Gastrocnemius medialis (tissue), 4 donors: ENCODE measurements around the gene ITFG1. TPM values are rescaled to one million over a fixed set of nuclear protein-coding genes. Genes with fewer than 3 reads are reported as not detected.

Experiments
- ATAC-seq, 2 donors: fragments of 150-250 bp; one replicate each; pipeline ENCODE4 v1.9.1; 2016
- DNase-seq, 2 donors: peaks; one replicate each; pipeline ENCODE4 v3.0.0-alpha.2; 2019
- H3K27ac ChIP-seq, 4 donors: fragments of 200-600 bp; sonication (generic); 1 replicate in 1 of 4; 2 replicates in 3 of 4; pipeline ENCODE4 v1.5.1; 2016 to 2018; ENCODE audit warnings: mild to moderate bottlenecking in 2 of 4, moderate library complexity in 1 of 4
- H3K27me3 ChIP-seq, 3 donors: fragments of 200-600 bp; sonication (generic) in 2 of 3; 1 replicate in 1 of 3; 2 replicates in 2 of 3; pipeline versions ENCODE4 v1.5.1 to v1.6.0; 2016 to 2019; ENCODE audit warnings: mild to moderate bottlenecking in 1 of 3, moderate library complexity in 1 of 3
- H3K36me3 ChIP-seq, 2 donors: fragments of 200-600 bp; sonication (generic) in 1 of 2; one replicate each; pipeline ENCODE4 v1.5.1; 2017 to 2018
- H3K4me1 ChIP-seq, 2 donors: fragments of 200-600 bp; sonication (generic) in 1 of 2; one replicate each; pipeline ENCODE4 v1.5.1; 2016 to 2017; ENCODE audit warnings: mild to moderate bottlenecking in 2 of 2
- H3K4me3 ChIP-seq, 4 donors: fragments of 200-600 bp; sonication (generic) in 3 of 4; 1 replicate in 1 of 4; 2 replicates in 3 of 4; pipeline ENCODE4 v1.5.1; 2016 to 2019; ENCODE audit warnings: mild to moderate bottlenecking in 2 of 4
- H3K9me3 ChIP-seq, 3 donors: fragments of 200-600 bp; sonication (generic) in 2 of 3; 1 replicate in 1 of 3; 2 replicates in 2 of 3; pipeline ENCODE4 v1.5.1; 2016 to 2019
- POLR2A ChIP-seq, 2 donors: fragments of 450-650 bp; IDR thresholded peaks; one replicate each; pipeline ENCODE4 v1.6.1; 2017; ENCODE audit warnings: antibody characterized with exemption in 2 of 2, mild to moderate bottlenecking in 2 of 2, moderate library complexity in 2 of 2
- in situ Hi-C, 4 donors: fragments of 200-750 bp; cut with MboI; loops; one replicate each; pipeline versions ENCODE4 v1.15.0 to v1.8.0; 2017; ENCODE audit warnings: low sequenced_read_pairs in 4 of 4
- intact Hi-C: fragments of 100-400 bp; cut with DNase I; formaldehyde crosslinking; loops from one replicate; pipeline ENCODE4 v1.15.1; 2023; ENCODE audit warnings: low total_unique reads
- total RNA-seq, 4 donors: library from RNA; depleted of rRNA; stranded (reverse); fragments of >200 nt; gene quantifications; one replicate each; pipeline versions ENCODE4 v1.1.0 to v1.2.3, GENCODE V29; 2016
- TF ChIP-seq, protein P1 (sequence below), 5 experiments: fragments of 450-650 bp in 3 of 5; fragments of 200-600 bp in 2 of 5; sonication (generic) in 2 of 5; IDR thresholded peaks in 4 of 5; conservative IDR thresholded peaks in 1 of 5; 1 replicate in 4 of 5; 2 replicates in 1 of 5; pipeline ENCODE4 v1.5.1; 2016 to 2019; ENCODE audit warnings: antibody characterized with exemption in 5 of 5, mild to moderate bottlenecking in 3 of 5, moderate library complexity in 3 of 5

Gene ITFG1
- total RNA-seq, 4 donors from 2014 or later = 20.9 to 37.3 (median 28.6) TPM

- no peak for ATAC-seq
- DNase-seq = no peak
These were observed 74.6 kb downstream of the ITFG1 start for GRCh38 chr16:47386201-47386718.

DNA sequence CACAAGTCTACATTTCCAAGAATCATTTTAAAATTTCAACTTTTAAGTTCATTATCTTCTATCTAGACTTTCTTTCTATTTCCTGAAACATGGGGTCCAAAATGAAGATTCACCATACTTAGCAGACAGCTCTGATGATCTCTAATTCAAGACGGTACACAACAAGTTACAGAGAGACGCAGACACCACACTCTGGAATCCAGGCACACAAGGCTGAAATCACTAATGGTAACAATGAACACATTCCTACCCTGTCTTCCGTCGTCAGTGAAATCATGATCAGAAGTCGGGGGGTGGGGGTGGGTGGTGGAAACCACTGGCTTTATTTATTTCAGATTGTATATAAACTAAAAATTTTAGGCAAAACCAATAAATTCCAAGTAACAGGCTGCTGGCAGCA lies 78.5 kb downstream of the ITFG1 start:
- in situ Hi-C loops = no loop called here
- Histone ChIP-seq H3K27ac (no peak overlapping the region), H3K4me1 (peaks cover 32 to 33% of the 10 kb centered on the region in 2 donors), H3K36me3 (no peaks in the 10 kb centered on the region), H3K4me3 (no peak overlapping the region), H3K9me3 (no peaks in the 10 kb centered on the region), H3K27me3 (no peaks in the 10 kb centered on the region)
- DNase-seq (no peak), ATAC-seq (no peak)
- intact Hi-C loops = no loop called here
- TF ChIP-seq POLR2A (IDR thresholded peaks at IDR 0.05) = no peak
- TF ChIP-seq, protein P1, sequence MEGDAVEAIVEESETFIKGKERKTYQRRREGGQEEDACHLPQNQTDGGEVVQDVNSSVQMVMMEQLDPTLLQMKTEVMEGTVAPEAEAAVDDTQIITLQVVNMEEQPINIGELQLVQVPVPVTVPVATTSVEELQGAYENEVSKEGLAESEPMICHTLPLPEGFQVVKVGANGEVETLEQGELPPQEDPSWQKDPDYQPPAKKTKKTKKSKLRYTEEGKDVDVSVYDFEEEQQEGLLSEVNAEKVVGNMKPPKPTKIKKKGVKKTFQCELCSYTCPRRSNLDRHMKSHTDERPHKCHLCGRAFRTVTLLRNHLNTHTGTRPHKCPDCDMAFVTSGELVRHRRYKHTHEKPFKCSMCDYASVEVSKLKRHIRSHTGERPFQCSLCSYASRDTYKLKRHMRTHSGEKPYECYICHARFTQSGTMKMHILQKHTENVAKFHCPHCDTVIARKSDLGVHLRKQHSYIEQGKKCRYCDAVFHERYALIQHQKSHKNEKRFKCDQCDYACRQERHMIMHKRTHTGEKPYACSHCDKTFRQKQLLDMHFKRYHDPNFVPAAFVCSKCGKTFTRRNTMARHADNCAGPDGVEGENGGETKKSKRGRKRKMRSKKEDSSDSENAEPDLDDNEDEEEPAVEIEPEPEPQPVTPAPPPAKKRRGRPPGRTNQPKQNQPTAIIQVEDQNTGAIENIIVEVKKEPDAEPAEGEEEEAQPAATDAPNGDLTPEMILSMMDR (IDR thresholded peaks at IDR 0.05 in 4 of 5, conservative IDR thresholded peaks at IDR 0.05 in 1 of 5) = no peak

More at GRCh38 chr16:47386201-47386718, 74.6 kb downstream of the ITFG1 start:
- no peaks in the 10 kb centered on the region for H3K36me3 ChIP-seq
- no peaks in the 10 kb centered on the region for H3K27me3 ChIP-seq
- in situ Hi-C loops (no loop called here), intact Hi-C loops (no loop called here)
- H3K4me3 ChIP-seq = no peak overlapping the region
- H3K9me3 ChIP-seq = no peaks in the 10 kb centered on the region
- no peak for TF ChIP-seq POLR2A (IDR thresholded peaks at IDR 0.05)
- TF ChIP-seq, protein P1 (IDR thresholded peaks at IDR 0.05 in 4 of 5, conservative IDR thresholded peaks at IDR 0.05 in 1 of 5) = no peak
- H3K4me1 ChIP-seq = peaks cover 25 to 34% of the 10 kb centered on the region in 2 donors
- H3K27ac ChIP-seq = peak overlapping the region in 2 of 4 donors; percentile 24 to 55

DNA sequence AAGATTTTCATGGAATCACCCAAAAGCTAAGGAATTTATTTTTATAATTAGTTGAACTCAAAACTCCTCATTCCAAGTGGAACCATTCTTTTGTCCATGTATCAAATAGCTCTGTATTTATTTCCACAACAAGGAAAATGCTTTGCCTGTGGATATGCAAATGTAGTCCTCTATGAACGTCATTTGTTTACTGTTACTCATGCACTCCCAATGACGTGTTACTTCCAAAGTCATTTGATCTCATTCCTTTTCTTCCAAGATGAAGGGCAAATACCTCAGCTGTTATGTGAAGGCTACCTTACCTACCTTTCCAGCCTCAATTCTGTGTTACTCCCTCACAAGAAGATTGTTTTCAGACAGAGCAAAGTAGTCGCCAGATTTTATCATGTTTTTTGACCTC lies 83.7 kb downstream of the ITFG1 start:
- H3K36me3 ChIP-seq = peaks cover 0 to 11% of the 10 kb centered on the region in 2 donors
- peak in 1 of 2 donors; percentile 27 for ATAC-seq
- H3K27me3 ChIP-seq = no peaks in the 10 kb centered on the region
- H3K27ac ChIP-seq = no peak overlapping the region
- in situ Hi-C loops = no loop called here
- H3K4me3 ChIP-seq = no peak overlapping the region
- H3K4me1 ChIP-seq = peaks cover 12 to 19% of the 10 kb centered on the region in 2 donors
- no peaks in the 10 kb centered on the region for H3K9me3 ChIP-seq
- intact Hi-C loops = no loop called here
- TF ChIP-seq, protein P1 (IDR thresholded peaks at IDR 0.05 in 4 of 5, conservative IDR thresholded peaks at IDR 0.05 in 1 of 5) = no peak
- TF ChIP-seq POLR2A (IDR thresholded peaks at IDR 0.05) = no peak
- DNase-seq = no peak

- Histone ChIP-seq H3K27ac (no peak overlapping the region), H3K4me1 (peaks cover 0 to 4% of the 10 kb centered on the region in 2 donors), H3K36me3 (peaks cover 0 to 16% of the 10 kb centered on the region in 2 donors), H3K27me3 (no peaks in the 10 kb centered on the region), H3K9me3 (no peaks in the 10 kb centered on the region), H3K4me3 (no peak overlapping the region)
- TF ChIP-seq, protein P1 (IDR thresholded peaks at IDR 0.05 in 4 of 5, conservative IDR thresholded peaks at IDR 0.05 in 1 of 5) = no peak
- no peak for TF ChIP-seq POLR2A (IDR thresholded peaks at IDR 0.05)
- no peak for DNase-seq
- intact Hi-C loops = no loop called here
- no peak for ATAC-seq
- in situ Hi-C loops = no loop called here
These were observed 85.4 kb downstream of the ITFG1 start for GRCh38 chr16:47375423-47375822.

GRCh38 chr16:47374629-47375028 lies 86.2 kb downstream of the ITFG1 start:
- no peak overlapping the region for H3K4me3 ChIP-seq
- DNase-seq = no peak
- H3K4me1 ChIP-seq = peaks cover 0 to 4% of the 10 kb centered on the region in 2 donors
- H3K36me3 ChIP-seq = peaks cover 0 to 16% of the 10 kb centered on the region in 2 donors
- in situ Hi-C loops = no loop called here
- no peaks in the 10 kb centered on the region for H3K9me3 ChIP-seq
- no peaks in the 10 kb centered on the region for H3K27me3 ChIP-seq
- no peak overlapping the region for H3K27ac ChIP-seq
- intact Hi-C loops = no loop called here
- TF ChIP-seq POLR2A (IDR thresholded peaks at IDR 0.05) = no peak
- TF ChIP-seq, protein P1 (IDR thresholded peaks at IDR 0.05 in 4 of 5, conservative IDR thresholded peaks at IDR 0.05 in 1 of 5) = no peak
- no peak for ATAC-seq
